HuH-7.5 (cell line): ENCODE data around the gene MLEC.

Source experiments
- DNase-seq: peaks from one replicate; pipeline ENCODE4 v3.0.0; 2011; ENCODE audit warnings: low spot score

The MLEC gene, protein sequence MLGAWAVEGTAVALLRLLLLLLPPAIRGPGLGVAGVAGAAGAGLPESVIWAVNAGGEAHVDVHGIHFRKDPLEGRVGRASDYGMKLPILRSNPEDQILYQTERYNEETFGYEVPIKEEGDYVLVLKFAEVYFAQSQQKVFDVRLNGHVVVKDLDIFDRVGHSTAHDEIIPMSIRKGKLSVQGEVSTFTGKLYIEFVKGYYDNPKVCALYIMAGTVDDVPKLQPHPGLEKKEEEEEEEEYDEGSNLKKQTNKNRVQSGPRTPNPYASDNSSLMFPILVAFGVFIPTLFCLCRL

DNA sequence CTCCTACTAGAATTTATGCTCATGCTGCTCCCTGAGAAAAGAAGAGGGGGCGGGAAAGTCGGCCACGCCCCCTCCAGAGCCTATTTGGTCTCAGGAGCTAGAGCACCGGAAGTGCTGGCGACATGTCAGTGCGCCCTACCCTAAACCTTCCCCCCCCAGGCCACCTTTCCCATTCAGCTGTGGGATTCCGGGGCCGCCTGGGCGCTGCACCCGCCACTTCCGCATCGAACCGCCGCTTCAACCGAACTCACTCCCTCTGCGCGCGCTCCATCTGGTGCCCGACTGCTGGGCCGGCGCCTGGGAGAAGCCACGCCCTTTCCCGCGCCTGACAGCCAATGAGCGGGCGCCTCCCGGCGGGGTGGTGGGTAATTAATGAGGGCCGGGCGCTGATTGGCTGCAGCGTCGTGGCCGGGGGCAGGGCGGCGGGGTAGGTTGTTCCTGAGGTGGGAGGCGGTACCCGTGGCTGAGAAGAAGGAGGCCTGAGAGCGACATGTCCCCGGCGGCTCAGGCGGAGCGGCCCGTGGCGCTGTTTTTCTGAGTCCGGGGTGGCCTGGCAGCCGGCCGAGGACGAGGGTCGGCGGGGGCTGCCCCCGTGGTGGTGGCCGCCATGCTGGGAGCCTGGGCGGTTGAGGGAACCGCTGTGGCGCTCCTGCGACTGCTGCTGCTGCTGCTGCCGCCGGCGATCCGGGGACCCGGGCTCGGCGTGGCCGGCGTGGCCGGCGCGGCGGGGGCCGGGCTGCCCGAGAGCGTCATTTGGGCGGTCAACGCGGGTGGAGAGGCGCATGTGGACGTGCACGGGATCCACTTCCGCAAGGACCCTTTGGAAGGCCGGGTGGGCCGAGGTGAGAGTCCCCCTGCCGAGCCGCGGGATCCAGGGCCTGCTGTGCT lies at the start of gene MLEC:
Gene MLEC (plus strand): TSS at position 460 of the 888 bp plus-strand sequence. CDS start 148 bp downstream, at position 608.
- peak; percentile 96 for DNase-seq

DNA sequence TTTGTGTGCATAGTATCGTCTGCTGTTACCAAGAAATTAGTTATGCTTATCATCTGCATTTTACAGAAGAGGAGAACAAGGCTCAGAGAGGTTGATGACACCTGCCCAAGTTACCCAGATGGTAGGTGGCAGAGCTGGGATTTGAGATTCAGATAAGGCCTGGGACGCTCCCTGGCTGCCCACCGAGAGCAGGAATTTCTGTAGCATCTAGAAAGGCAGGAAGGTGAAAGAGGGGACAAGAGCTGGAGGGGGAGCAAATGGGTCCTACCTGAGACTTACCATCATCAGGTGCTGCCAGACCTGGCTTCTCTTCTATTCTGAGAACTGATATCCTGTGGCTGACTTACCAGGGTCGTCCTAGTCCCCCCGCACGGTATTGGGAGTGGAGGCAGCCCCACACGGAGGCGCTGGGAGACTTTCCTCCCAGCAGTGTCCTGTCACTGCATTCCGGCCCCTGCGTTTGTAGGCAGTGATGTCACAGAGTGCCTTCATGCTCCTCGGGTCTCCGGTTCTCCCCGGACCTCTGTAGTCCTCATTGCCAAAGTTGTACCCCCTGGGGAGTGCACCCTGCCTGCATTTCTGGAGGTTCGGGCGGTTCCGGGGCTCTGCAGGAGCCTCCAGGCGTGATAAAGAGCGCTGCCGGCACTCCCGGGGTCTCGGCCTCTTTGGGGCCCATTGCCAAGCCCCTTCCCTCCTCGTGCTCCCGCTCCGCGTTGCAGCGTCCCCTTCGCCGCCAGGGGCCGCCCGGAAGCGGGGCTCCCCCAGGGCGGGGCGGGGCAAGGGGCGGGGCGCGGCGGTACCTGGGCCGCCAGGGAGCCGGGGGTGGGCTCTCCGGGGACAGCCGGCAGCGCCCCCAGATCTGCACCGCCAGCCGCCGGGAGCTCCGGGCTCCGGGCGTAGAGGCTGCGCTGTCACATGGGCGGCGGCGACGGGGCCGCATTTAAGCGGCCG lies 46.9 kb upstream of the MLEC start, which contains the start of gene CABP1:
Gene CABP1 (plus strand): TSS at position 856 of the 951 bp plus-strand sequence. CDS start 60 bp downstream, at position 916.
- DNase-seq: peak; percentile 59

DNA sequence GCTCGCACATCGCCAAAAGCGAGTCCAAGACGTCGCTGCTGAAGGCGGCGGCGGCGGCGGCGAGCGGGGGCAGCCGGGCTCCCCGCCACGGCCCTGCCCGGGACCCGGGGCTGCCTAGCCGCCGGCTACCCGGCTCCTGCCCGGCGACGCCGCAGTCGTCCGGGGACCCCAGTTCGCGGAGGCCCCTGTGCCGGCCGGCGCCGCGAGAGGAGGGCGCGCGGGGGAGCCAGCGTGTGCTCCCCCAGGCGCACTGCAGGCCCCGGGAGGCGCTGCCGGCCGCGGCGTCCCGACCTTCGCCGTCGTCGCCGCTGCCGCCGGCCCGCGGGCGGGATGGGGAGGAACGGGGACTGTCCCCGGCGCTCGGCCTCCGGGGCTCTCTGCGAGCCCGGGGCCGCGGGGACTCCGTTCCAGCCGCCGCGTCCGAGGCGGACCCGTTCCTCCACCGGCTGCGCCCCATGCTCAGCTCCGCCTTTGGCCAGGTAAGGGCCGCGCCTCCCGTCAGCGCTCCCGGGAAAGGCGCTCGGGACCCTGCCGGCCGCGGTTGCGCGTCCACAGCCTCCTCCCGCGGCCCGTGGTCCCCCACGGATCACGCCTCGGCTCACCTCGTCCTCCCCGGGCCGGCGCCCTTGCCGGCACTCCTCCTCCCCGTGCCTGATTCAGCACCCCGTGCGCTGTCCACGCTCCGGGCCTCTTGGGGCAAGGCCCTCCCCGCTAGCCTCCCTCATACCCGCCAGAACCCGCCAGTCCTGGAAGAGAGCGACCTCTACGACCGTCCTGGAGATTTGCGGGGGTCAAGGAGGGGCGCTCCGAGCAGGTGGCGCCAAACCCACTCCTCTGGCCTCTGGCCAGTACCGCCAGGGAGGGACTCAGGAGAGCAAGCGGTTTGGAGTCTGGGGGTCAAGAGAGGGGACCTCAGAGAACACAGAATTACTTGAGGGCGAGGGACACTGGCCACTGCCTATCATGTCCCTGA lies 45.8 kb upstream of the MLEC start:
- DNase-seq: peak; percentile 52

DNA sequence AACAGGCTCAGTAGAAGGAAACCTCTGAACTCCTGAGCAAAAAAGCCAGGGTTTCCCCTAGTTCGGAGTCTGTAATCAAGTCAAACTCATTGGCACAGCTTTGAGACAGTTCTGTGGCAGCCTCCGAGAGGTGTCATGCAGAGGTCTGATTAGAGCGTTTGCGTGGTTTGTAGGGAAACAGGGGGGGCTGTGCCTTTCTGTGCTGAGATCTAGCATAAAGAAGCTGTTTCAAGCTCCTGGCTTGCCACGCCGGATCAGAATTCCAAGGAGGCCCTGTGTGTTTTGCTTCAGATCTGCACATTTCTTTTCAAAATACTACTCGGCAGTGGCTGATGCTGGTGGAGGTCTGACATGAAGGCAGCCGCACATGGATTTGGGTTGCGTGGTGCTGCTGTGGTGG lies 44.8 kb upstream of the MLEC start:
- DNase-seq: no peak

DNA sequence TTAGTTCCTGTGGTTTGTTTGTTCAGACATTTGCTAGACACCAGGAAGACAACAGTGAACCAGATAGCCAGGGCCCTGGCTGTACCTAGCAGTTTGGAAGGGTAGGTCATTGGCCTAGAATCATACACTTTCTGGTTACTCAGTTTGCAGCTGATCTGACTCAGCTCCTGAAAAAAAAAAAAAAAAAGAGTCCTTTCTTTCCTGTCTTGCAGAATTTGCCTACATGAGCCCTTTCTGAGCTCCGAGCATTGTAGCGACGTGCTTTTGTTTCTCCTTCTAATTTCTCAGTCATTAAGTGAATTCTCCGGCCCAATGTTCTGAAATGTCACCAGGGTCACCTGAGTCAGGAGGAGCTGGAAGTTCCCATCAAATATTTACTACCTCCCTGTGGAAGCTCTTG lies 44.1 kb upstream of the MLEC start:
- no peak for DNase-seq

DNA sequence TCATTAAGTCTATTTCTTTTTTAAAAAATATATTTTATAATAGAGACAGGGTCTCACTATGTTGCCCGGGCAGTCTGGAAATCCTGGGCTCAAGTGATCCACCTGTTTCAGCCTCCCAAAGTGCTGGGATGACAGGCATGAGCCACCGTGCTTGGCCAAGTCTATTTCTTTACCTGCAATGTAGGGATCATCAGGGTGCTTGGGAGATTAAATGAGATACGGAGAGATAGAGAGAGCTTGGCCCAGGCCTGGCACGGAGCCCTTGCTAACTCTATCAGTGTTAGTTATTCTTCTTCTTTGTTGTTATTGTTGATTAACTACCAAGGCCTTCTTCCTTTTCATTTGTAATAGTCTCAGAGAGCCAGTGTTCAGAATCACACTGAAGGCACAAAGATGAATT lies 43.4 kb upstream of the MLEC start:
- no peak for DNase-seq

DNA sequence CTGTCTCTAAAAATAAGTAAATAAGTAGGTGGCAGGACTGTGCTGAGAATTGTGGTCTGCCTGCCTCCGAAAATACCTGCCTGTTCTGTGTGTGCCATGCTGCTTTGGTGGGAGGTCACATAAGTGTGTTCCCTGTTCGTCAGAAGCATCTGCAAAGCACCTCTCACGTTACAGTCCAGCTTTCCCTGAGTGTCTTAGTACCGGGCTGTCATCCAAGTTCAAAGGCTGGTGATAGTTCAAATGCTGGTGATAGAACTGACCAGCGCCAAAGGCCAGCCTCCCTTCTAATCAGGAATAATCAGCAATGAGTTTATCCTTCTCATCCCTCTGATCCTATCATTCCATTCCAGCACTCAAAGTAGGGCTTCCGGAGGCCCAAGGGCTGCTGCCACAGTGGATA lies 40.9 kb upstream of the MLEC start:
- DNase-seq: no peak

DNA sequence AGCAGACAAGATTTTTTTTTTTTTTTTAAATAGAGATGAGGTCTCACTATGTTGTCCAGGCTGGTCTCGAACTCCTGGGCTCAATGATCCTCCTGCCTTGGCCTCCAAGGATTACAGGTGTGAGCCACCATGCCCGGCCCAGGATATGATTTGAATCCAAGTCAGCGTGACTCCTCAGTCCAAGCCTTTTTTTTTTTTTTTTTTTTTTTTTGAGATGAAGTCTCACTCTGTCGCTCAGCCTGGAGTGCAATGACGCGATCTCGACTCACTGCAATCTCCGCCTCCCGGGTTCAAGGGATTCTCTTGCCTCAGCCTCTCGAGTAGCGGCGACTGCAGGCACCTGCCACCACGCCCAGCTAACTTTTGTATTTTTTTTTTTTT lies 39.6 kb upstream of the MLEC start:
- no peak for DNase-seq

DNA sequence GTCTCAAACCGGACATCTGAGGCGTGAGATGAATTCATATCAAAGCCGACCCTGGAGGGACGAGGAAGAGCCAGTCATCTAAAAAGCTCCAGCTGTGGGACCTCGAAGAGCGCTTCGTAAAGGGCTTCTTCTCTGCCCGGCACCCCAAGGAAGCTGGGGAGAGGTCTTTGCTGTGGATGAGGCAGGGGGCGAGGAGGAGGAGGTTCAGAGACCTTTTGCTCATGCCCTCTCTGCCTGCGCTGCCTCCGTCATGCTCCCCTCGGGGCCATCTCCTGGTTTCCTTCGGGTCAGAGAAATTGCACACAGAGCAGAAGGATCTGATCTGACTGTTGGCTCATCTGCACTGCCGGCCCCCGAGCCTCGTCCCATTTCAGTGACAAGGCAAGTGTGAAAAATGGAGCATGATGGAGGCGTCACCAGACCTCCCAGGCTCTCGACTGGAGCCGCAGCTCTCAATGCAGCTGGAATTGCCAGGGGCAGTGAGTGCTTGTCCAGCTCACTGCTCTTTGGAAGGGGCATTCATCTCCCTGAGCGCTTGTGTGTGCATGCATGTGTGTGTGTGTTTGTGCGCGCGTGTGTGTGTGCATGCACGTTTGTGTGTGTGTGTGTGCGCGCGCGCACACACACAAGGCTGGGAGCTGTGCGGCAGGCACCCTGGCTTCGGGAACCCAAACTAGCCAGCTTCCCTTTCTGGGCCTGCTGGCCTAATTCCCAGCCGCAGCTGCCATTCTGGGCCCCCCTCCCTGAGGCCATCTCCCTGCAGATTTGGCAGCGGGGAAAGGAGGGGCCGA lies 37.3 kb upstream of the MLEC start:
- no peak for DNase-seq

DNA sequence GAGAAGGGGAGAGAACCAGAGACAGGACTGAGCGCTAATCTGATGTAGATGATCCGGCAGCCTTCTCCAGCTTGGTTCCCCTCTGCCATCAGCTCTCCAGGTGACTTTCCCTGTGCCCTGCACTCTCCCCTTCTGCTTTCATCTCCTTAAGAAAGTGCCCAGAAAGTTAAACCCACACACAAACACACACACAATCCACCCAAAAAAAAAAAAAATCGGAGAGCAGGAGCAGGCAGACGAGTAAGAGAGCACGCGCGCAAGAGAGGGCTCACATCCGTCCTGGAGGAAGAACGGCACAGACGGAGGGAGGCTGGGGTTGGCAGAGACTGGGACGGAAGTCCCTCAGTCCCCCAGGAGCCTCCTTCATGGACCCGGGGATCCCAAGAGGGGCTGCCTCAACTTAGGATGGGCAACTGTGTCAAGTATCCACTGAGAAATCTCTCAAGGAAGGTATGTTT lies 36.7 kb upstream of the MLEC start:
- no peak for DNase-seq

DNA sequence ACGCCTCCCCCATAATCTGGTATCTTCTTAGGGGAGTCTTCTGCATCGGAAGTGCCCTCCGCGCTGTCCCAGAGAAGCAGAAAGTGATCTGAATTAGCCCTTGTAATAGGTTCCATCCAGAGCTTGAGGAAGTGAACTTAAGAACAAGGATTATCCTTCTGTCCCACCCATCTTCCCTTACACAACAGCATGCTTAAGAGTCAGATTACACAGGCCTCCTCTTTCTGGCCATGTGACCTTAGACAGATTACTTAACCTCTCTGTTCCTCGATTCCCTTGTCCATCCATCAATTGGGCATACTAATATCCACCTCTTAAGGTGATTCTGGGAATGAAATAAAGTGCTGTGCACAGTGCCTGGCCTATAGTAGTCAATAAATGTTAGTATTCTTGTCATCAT lies 35.1 kb upstream of the MLEC start:
- DNase-seq: no peak

DNA sequence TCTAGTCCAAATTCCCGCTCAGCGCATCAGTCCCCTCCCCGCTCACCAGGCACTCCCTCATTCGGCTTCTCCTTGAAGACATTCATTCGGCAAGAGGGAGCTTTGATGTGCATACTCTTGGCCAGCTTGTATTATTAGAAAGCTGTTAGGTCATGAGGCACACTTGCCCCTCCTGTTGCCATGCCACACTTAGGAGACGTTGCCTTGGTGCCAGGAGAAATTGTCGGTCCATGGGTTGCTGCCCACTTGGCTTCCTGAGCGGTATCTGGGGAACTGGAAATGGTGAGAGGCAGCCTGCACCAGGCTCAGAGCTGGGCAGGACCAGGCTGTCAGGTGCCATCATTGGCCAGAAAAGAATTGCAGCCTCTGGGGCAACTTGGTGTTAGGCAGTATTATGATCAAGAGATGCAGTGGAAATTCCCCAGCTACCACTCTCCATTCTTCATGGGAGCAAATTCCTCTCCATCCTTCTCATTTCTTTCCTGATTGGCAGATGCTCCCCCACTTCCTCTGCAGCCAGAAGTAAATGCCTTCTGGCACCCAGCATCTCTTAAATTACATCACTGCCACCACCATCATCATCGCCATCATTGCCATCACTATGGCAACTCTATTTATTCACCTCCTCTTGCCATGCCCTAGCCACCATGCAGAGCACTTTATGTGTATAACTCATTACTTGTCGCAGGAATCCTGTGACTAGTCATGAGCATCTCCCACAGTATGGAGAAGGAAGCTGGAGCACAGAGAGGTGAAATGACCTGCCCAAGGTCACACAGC lies 34.1 kb upstream of the MLEC start:
- no peak for DNase-seq

DNA sequence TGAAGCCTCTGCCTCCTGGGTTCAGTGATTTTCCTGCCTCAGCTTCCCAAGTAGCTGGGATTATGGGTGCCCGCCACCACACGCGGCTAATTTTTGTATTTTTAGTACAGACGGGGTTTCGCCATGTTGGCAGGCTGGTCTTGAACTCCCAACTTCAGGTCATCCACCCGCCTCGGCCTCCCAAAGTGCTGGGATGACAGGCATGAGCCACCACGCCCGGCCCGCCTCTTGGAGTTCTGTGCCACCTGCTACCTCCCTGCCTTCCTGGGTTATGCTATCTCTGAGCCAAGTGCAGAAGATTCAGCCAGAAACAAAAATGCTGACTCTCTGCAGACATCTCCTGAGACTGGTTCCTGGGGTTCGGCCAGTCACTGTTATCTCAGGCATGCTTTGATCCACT lies 33.3 kb upstream of the MLEC start:
- DNase-seq: no peak

DNA sequence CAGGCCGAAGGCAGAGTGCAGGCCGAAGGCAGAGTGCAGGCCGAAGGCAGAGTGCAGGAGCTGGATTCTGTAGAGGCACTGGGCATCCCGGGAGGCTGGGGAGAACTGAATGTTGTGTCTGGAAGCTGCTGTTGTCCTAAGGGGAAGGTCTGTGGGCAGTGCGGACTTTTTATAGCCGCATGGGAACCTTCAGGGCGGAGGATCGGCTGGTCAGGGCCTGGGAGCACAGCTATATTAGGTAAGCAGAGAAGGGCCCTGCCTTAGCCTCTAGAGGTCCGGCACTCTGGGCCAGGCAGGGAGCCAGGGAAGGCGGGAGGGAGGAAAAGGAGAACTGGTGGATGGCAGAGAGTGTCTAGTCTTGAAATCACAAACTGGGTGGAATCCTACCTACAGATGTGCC lies 32.3 kb upstream of the MLEC start:
- no peak for DNase-seq

DNA sequence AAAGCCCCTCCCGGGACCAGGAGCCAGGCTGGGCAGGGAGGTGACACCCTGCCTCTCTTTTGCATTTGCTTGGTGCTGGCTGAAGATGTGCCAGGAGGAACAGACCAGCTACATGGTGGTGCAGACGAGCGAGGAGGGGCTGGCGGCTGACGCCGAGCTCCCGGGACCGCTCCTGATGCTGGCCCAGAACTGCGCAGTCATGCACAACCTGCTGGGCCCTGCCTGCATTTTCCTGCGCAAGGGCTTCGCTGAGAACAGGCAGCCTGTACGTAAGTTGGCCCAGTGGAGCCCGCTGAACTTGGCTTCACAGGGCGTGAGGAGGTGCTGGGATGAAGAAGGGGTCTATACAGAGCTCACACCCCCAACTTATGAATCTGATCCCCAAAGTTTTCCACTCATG lies 30.9 kb upstream of the MLEC start:
- DNase-seq: no peak

DNA sequence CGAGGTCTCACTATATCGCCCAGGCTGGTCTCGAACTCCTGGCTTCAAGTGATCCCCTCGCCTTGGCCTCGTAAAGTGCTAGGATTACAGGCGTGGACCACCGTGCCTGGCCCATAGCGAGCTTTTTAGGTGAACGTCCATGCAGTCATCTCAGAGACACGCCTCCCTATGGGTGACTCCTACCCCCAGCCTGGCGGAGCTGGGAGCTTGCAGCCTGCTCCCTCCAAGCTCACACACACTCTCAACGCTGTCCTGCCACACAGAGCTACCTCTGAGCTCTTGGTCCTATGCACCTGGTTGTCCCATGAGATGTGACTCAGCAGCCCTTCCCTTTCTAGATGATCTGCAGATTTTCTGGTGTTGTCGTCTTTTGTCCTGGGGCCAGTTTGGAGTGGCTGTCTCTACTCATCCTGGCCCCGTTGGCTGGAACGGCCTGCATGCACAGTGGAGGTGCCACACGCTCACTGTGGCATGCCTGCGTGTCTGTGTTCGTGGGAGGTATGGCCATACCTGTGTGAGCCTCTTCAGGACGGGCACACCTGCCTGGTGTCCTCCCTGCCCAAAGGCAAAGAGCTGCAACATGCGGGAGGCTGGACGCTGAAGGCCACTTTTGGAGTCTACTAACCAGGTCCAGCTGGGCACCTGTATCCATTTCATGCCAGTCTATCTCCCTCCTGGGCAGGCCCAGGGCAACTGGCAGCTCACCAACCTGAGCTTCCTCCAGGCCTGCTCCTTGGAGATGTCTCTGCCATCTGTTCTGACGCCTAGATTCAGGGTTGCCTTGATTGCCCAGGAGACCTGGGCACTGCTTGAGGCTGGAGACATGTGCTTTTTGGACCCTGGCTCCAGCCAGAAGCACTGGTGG lies 28.4 kb upstream of the MLEC start:
- no peak for DNase-seq

DNA sequence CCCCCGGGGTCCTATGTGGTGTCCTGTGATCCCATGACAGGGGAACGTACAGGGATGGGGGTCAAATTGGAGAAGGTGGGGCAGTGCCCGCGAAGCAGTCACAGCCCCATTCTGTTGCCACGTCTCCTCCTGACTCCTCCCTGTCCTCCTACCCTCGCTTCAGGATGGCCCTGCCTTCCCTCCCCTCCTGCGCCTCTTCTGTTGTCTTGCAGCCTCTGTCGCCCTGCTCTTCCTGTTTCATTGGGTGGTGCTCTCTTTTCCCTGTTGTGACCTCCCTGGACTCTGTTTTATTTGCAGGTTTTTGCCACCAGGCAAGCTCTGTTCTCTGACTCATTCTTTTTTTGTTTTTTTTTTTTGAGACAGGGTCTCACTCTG lies 27.8 kb upstream of the MLEC start:
- DNase-seq: no peak

DNA sequence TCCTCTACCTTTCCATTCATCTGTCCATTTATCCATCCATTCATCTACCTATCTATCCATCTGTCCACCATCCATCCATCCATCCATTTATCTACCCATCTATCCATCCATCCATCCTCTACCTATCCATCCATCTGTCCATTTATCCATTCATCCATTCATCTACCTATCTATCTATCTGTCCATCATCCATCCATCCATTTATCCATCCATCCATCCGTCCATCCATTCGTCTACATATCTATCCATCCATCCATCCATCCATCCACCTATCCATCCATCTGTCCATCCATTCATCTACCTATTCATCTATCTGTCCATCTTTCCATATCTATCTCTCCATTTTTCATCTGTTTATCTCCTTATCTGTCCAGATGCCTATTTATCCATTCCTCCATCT lies 25.5 kb upstream of the MLEC start:
- DNase-seq: no peak
